NCI-H1417 (cell line): ENCODE results near the gene KCNK4.

Source experiments
- DNase-seq, 3 experiments: peaks; one replicate each; lab custom pipeline; 2025; lab: John Stamatoyannopoulos, UW

The KCNK4 gene

GRCh38 chr11:64324692-64325469, 33.8 kb downstream of the KCNK4 start:
- DNase-seq, result peak in 1 of 3 experiments; percentile 13

- DNase-seq, result no peak
These were observed 36.3 kb downstream of the KCNK4 start for GRCh38 chr11:64327375-64327774.

- DNase-seq, result no peak
These were observed 36.9 kb downstream of the KCNK4 start for GRCh38 chr11:64327993-64328392.

DNA sequence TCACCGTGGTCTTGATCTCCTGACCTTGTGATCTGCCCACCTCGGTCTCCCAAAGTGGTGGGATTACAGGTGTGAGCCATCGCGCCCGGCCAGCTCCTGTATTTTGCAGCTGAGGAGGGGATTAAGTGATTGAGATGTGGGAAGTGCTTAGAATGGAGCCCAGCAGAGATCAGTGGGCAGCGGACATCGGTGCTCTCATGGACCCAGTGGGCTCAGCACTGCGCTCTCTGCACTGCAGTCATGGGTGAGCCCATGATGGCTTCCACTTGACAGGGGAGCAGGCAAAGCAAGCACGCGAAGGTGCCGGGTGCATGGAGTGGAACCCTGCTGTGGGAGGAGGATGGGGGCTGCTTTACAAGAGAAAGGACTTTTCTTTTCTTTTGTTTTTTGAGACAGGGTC, 39.8 kb downstream of the KCNK4 start:
- DNase-seq, result no peak

DNA sequence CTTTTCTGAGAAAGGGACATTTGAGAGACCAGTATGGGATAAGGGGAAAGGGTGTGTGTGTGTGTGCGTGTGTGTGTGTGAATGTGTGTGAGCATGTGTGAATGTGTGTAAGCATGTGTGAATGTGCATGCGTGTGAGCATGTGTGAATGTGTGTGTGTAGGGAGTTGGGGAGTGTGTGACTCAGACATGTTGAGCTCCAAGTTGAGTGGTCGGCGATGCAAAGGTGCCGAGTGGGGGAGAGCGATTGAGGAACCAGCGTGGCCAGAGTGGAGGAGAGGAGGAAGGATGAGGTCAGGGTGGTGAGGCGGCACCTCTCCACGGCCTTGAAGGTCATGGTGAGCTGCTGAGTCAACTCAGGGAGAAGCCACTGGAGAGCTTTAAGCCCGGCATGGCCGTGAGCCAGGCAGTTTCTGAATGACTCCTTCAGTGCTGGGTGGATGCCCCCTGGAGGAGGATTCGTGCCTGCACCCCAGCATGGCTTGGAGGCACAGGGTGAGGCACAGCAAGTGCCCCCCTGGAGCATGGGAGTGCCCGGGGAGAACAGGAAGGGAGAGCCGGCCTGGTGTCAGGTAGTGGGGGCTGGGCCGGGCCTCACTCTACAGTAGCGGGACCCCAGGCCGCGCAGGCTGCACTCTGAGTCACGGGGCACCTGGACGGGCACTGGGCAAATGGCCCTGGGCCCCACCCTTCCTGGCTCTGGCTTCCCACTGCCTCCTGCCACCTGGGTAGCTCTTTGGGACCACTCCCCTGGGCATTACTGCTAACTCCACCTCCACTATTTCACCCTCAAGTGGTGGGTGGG, 40.7 kb downstream of the KCNK4 start:
- peak in 1 of 3 experiments; percentile 12 for DNase-seq

DNA sequence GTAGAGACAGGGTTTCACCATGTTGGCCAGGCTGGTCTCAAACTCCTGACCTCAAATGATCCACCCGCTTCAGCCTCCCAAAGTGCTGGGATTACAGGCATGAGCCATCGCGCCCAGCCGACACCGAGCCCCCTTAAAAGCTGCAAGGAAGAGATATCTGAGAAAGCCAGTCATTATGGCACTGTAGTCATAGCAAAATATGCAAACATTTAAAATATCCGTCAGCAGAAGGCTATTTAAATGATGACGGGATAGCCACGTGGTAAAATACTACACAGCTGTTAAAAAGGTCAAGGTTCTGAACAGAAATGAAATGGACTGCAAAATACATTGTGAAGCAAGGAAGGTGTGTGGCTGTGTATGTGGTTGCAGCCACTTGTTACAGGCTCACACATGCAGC, 42.5 kb downstream of the KCNK4 start:
- DNase-seq, result no peak

GRCh38 chr11:64334764-64335735, 43.9 kb downstream of the KCNK4 start:
- DNase-seq, result peak; percentile 38 to 77 (median 48)

- DNase-seq, result no peak
These were observed 46.6 kb downstream of the KCNK4 start for GRCh38 chr11:64337538-64338249.

- DNase-seq, result no peak
These were observed 47.6 kb downstream of the KCNK4 start for GRCh38 chr11:64338716-64339115.

DNA sequence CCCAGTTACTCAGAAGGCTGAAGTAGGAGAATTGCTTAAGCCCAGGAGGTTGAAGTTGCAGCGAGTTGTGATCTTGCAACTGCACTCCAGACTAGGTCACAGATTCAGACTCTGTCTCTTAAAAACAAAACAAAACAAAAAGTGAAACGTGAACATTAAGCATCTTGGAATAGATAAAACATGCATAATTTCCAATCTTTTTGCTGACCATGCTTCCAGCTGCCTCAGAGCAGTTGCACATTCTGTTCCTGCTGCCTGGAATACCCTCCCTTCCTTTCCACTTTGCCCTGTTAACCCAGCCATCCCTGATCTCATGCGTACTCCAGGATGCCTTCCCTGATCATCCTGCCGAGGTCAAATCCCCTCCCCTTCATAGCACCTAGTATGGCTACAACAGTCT, 48.2 kb downstream of the KCNK4 start:
- DNase-seq, result no peak

DNA sequence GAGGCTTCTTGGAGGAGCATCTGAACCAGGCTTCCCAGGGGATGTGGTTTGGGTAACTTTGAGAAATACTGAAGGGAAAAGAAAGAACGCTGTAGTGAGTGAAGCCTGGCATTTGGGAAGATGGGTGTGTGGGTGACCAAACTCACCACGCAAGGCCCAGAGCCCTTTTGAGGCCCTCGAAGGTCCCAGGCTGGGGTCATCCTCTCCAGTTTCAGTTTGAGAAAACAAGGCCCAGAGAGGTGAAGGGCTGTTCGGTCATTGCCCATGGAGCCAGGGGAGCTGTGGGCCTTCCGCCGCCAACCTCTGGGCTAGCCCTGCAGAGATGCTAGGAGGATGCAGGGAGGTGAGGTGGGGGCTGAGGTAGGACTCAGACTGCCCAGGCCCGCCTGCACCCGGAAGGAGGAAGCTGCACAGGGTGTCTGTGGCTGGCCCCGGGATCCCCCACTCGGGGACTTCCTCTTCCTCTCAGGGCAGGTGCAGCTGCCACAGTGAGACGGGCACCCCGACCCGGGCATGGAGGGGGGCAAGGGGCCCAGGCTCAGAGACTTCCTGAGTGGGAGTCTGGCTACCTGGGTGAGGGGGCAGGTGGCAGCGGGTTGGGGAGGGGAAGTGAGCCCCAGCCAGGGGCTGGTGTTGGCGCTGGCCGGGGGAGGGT, 48.8 kb downstream of the KCNK4 start, which contains the start of gene CCDC88B:
CCDC88B (plus strand) TSS at position 451 of the 655 bp plus-strand sequence; CDS start at position 514, 63 bp downstream.
- DNase-seq, result no peak

- no peak for DNase-seq
These were observed 49.7 kb downstream of the KCNK4 start for GRCh38 chr11:64340671-64341335.

DNA sequence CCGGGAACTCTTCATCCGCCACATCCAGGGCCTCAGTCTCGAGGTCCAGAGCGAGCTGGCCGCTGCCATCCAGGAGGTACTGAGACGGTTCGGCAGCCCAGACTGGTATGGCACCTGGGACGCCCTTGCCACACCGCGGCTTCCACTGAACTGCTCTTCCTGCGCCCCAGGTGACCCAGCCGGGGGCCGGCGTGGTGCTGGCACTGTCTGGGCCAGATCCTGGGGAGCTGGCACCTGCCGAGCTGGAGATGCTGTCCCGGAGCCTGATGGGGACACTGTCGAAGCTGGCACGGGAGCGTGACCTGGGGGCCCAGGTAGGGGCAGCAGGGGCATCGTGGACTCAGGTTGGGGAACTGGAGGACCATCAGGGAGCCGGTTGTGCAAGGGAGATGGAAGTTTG, 50.3 kb downstream of the KCNK4 start:
- no peak for DNase-seq

DNA sequence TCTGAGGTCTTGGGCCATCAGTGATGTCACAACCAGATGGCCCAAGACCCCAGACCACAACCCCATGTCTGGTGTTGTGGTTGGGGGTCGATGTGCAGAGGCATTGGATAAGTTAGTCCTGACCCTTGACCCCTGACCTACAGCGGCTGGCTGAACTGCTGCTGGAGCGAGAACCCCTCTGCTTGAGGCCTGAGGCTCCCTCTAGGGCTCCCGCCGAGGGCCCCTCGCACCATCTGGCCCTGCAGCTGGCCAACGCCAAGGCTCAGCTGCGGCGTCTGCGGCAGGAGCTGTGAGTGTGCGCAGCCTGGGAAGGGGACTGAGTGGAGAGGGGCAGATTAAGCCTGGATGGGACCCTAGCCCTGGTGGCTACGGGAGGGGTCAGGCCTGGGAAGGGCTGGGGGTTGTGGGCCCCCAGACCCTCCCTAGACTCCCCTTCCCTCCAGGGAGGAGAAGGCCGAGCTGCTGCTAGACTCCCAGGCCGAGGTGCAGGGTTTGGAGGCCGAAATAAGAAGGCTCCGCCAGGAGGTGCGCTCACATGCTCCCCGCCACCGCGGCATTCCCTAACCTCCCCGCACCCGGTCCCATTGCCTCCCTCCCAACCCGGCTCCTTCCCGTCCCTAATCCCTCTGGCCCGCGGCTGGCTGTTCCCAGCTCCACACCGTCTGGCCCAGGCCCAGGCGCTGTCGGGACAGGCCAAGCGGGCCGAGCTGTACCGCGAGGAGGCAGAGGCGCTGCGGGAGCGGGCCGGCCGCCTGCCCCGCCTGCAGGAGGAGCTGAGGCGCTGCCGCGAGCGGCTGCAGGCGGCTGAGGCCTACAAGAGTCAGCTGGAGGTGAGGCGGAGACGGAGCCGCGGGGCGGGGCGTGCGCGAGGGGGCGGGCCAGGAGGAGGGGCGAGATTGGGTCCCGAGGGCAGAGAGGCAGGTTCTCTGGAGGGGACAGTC, 51.0 kb downstream of the KCNK4 start:
- peak; percentile 75 to 88 (median 81) for DNase-seq

GRCh38 chr11:64342869-64343745, 52.0 kb downstream of the KCNK4 start:
- peak in 2 of 3 experiments; percentile 47 to 77 for DNase-seq

- peak in 1 of 3 experiments; percentile 40 for DNase-seq
These were observed 52.9 kb downstream of the KCNK4 start for GRCh38 chr11:64343767-64344559.

- DNase-seq, result no peak
These were observed 53.7 kb downstream of the KCNK4 start for GRCh38 chr11:64344787-64345186.
